ENCODE results near the gene GABBR2. TPM values are rescaled to one million over a fixed set of nuclear protein-coding genes. Genes with fewer than 3 reads are reported as not detected.

Gene GABBR2
- total RNA-seq, 2 experiments from 2014 or later, result not detected

DNA sequence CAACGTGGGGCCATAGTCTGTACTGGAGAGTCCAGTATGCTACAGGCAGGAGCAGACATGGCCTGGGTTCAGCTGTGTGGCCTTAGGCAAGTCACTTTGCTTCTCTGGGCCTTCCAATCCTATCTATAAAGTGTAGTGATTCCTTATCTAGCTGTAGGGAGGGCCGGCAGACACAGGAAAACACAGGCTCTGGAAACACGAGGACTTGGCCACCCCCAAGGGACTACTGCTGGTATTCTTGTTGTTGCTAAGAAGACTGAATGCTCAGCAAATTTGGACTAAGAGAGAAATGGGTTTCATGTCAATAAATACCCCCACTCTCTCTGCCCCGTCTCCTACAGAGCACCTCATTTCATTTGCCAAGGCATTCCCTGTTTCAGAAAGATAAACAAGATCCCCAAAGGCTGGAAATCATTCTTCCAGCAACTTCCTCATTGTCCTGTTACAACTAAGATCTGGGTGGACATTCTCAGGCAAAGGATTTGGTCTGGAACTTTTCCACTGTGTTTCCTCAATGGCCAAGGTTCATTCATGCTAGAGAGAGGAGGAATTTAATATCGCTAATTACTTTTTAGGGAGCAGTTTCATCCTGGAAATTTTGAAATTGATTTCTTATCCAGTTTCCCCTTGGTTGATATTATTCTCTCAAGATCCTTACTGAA is 105.8 kb downstream of the GABBR2 start:
- no peak overlapping the region for H3K4me2 ChIP-seq (ENCODE audit: low read length)
- no peaks in the 10 kb centered on the region for H3K36me3 ChIP-seq (ENCODE audit: insufficient read depth, low read length)
- H3K27ac ChIP-seq (ENCODE audit: low read depth, low read length, poor library complexity, severe bottlenecking), result no peak overlapping the region
- no peaks in the 10 kb centered on the region for H3K9me2 ChIP-seq (ENCODE audit: insufficient read depth, low read length)
- no peaks in the 10 kb centered on the region for H3K4me1 ChIP-seq (ENCODE audit: insufficient read depth, low read length, poor library complexity, severe bottlenecking)
- no peaks in the 10 kb centered on the region for H4K20me1 ChIP-seq (ENCODE audit: insufficient read depth, low read length)
- H3K9me3 ChIP-seq (ENCODE audit: low read length), result no peaks in the 10 kb centered on the region
- no TSS peak for BruUV-seq (replicated peaks)
- H2AFZ ChIP-seq (ENCODE audit: low read length), result no peak overlapping the region
- no peak for TF ChIP-seq EZH2phosphoT487 (IDR thresholded peaks at IDR 0.05; ENCODE audit: borderline replicate concordance, low read depth, low read length)
- TF ChIP-seq, protein P1, sequence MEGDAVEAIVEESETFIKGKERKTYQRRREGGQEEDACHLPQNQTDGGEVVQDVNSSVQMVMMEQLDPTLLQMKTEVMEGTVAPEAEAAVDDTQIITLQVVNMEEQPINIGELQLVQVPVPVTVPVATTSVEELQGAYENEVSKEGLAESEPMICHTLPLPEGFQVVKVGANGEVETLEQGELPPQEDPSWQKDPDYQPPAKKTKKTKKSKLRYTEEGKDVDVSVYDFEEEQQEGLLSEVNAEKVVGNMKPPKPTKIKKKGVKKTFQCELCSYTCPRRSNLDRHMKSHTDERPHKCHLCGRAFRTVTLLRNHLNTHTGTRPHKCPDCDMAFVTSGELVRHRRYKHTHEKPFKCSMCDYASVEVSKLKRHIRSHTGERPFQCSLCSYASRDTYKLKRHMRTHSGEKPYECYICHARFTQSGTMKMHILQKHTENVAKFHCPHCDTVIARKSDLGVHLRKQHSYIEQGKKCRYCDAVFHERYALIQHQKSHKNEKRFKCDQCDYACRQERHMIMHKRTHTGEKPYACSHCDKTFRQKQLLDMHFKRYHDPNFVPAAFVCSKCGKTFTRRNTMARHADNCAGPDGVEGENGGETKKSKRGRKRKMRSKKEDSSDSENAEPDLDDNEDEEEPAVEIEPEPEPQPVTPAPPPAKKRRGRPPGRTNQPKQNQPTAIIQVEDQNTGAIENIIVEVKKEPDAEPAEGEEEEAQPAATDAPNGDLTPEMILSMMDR (conservative IDR thresholded peaks at IDR 0.05; ENCODE audit: low read length), result no peak
- POLR2A ChIA-PET, result no interaction called here
- no peak overlapping the region for H3K4me3 ChIP-seq (ENCODE audit: low read depth, low read length, poor library complexity, severe bottlenecking)
- no peak for DNase-seq (ENCODE audit: low spot score)
- intact Hi-C loops (cut with micrococcal nuclease; ENCODE audit: unreplicated experiment), result no loop called here
- CTCF ChIA-PET (ENCODE audit: unreplicated experiment), result no interaction called here
- no peaks in the 10 kb centered on the region for H3K79me2 ChIP-seq (ENCODE audit: insufficient read depth, low read depth, low read length)

DNA sequence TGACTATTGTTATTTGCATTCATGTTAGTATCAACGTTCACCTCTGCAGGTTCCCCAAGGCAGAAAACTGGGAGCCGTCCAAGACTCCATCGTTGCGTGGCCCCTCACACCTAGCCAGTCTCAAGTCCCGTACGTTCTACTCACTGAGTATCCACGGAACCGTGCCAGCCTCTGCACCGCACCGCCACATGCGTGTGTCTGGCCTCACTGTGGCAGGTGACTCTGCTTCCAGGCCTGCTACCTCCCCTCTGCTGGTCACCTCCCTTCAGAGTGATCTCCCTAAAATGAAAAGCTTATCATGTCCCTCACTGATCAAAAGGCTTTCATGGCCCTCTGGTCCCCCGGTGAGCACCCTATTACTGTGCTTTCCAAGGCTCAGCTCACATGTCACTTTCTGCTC is 108.1 kb downstream of the GABBR2 start:
- TF ChIP-seq EZH2phosphoT487 (IDR thresholded peaks at IDR 0.05; ENCODE audit: borderline replicate concordance, low read depth, low read length), result no peak
- TF ChIP-seq, protein P1 (conservative IDR thresholded peaks at IDR 0.05; ENCODE audit: low read length), result no peak
- DNase-seq (ENCODE audit: low spot score), result no peak

DNA sequence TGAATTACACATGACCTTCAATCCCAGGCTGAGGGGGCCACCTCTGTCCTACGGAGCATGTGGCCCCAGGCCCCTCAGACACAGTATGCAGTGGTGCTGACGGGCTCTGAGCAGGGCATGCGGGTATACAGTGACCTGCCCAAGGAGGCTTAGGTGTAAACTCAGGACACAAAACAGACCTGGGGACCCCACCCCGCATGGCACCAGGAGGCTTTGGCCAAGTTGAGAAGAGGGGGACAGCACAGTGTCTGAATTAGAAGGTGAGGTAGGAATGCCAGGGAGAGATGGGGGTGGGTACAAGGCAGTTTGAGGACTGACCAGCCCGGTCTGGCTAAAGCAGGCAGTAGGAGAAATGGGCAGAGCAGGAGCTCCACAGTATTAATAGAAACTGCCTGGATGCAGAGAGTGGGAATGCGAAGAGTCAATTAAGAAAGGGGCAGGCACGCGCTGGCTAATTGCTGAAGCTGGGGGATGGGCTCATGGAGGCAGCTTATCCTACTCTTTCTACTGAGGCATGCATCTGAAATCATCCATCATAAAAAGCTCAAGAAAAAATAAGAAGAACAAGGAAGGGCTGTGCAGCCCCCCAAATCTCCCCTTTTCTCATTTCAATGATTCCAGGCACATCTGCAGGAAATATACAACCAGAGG is 109.0 kb downstream of the GABBR2 start:
- no peaks in the 10 kb centered on the region for H4K20me1 ChIP-seq (ENCODE audit: insufficient read depth, low read length)
- no peaks in the 10 kb centered on the region for H3K9me3 ChIP-seq (ENCODE audit: low read length)
- ChIA-PET CTCF (ENCODE audit: unreplicated experiment) (no interaction called here), POLR2A (no interaction called here)
- H2AFZ ChIP-seq (ENCODE audit: low read length), result no peak overlapping the region
- DNase-seq (ENCODE audit: low spot score), result no peak
- H3K79me2 ChIP-seq (ENCODE audit: insufficient read depth, low read depth, low read length), result no peaks in the 10 kb centered on the region
- no peaks in the 10 kb centered on the region for H3K4me1 ChIP-seq (ENCODE audit: insufficient read depth, low read length, poor library complexity, severe bottlenecking)
- no peaks in the 10 kb centered on the region for H3K9me2 ChIP-seq (ENCODE audit: insufficient read depth, low read length)
- no TSS peak for BruUV-seq (replicated peaks)
- H3K27ac ChIP-seq (ENCODE audit: low read depth, low read length, poor library complexity, severe bottlenecking), result no peak overlapping the region
- no peak overlapping the region for H3K4me3 ChIP-seq (ENCODE audit: low read depth, low read length, poor library complexity, severe bottlenecking)
- no peak overlapping the region for H3K4me2 ChIP-seq (ENCODE audit: low read length)
- TF ChIP-seq EZH2phosphoT487 (IDR thresholded peaks at IDR 0.05; ENCODE audit: borderline replicate concordance, low read depth, low read length), result no peak
- TF ChIP-seq, protein P1 (conservative IDR thresholded peaks at IDR 0.05; ENCODE audit: low read length), result no peak
- no peaks in the 10 kb centered on the region for H3K36me3 ChIP-seq (ENCODE audit: insufficient read depth, low read length)
- intact Hi-C loops (cut with micrococcal nuclease; ENCODE audit: unreplicated experiment), result no loop called here

More for the DNA sequence above, 108.1 kb downstream of the GABBR2 start:
- Histone ChIP-seq H3K36me3 (ENCODE audit: insufficient read depth, low read length) (no peaks in the 10 kb centered on the region), H3K79me2 (ENCODE audit: insufficient read depth, low read depth, low read length) (no peaks in the 10 kb centered on the region), H3K27ac (ENCODE audit: low read depth, low read length, poor library complexity, severe bottlenecking) (no peak overlapping the region), H4K20me1 (ENCODE audit: insufficient read depth, low read length) (no peaks in the 10 kb centered on the region), H3K4me2 (ENCODE audit: low read length) (no peak overlapping the region), H3K4me1 (ENCODE audit: insufficient read depth, low read length, poor library complexity, severe bottlenecking) (no peaks in the 10 kb centered on the region), H3K9me2 (ENCODE audit: insufficient read depth, low read length) (no peaks in the 10 kb centered on the region), H3K4me3 (ENCODE audit: low read depth, low read length, poor library complexity, severe bottlenecking) (no peak overlapping the region), H2AFZ (ENCODE audit: low read length) (no peak overlapping the region), H3K9me3 (ENCODE audit: low read length) (no peaks in the 10 kb centered on the region)
- no TSS peak for BruUV-seq (replicated peaks)
- ChIA-PET POLR2A (no interaction called here), CTCF (ENCODE audit: unreplicated experiment) (no interaction called here)
- intact Hi-C loops (cut with micrococcal nuclease; ENCODE audit: unreplicated experiment), result no loop called here
